Fibroblast of the aortic adventitia (primary cell): ENCODE measurements around the gene MACO1. TPM values are rescaled to one million over a fixed set of nuclear protein-coding genes. Genes with fewer than 3 reads are reported as not detected.

Experiments
- DNase-seq: peaks from one replicate; pipeline ENCODE4 v3.0.0-alpha.2; 2010; ENCODE audit warnings: low read depth
- H3K4me3 ChIP-seq: 2 replicates; pipeline ENCODE4 v1.5.1; 2011; ENCODE audit warnings: low read depth, mild to moderate bottlenecking, control low read depth, low read length, moderate library complexity
- CTCF ChIP-seq: IDR thresholded peaks from 2 replicates; pipeline ENCODE4 v1.5.1; 2011; ENCODE audit warnings: mild to moderate bottlenecking, low read length, control low read depth, inconsistent platforms; ENCODE audit not compliant: insufficient read depth
- total RNA-seq: library from RNA; depleted of rRNA; stranded (reverse); fragments of >200 nt; gene quantifications from 2 replicates; pipeline ENCODE4 v1.2.3, GENCODE V29; 2012; ENCODE audit warnings: low replicate concordance

MACO1 gene
- total RNA-seq, 1 donor, result 17.3 TPM

- no peak for TF ChIP-seq CTCF
- DNase-seq, result peak; percentile 37
- H3K4me3 ChIP-seq, result no peak overlapping the region
These were observed 118.8 kb downstream of the MACO1 start for GRCh38 chr1:25549273-25550154.

Other genes with a start within 250 kb of the MACO1 start
- gene SYF2, start 198.4 kb upstream of the MACO1 start, total RNA-seq, result 44.7 and 227 TPM in 2 replicates
- gene RSRP1, start 183.4 kb upstream of the MACO1 start, total RNA-seq, result 51.2 and 174 TPM in 2 replicates
- not detected in 2 replicates for gene RHD, start 158.4 kb upstream of the MACO1 start, total RNA-seq
- 161 and 206 TPM in 2 replicates for gene TMEM50A, start 92.6 kb upstream of the MACO1 start, total RNA-seq
- gene RHCE, start 10.1 kb upstream of the MACO1 start, total RNA-seq, result 0.27 and 0.33 TPM in 2 replicates
- 5.3 and 12.4 TPM in 2 replicates for gene LDLRAP1, start 112.7 kb downstream of the MACO1 start, total RNA-seq
- gene MAN1C1, start 185.9 kb downstream of the MACO1 start, total RNA-seq, result 6.6 and 32.0 TPM in 2 replicates